ENCODE data around the gene NUP160.
"Not testable (repeated sequence)": the region's sequence is repeated elsewhere in the genome, so short reads cannot be mapped to it uniquely, and the experiment has no call there.

NUP160 gene, protein sequence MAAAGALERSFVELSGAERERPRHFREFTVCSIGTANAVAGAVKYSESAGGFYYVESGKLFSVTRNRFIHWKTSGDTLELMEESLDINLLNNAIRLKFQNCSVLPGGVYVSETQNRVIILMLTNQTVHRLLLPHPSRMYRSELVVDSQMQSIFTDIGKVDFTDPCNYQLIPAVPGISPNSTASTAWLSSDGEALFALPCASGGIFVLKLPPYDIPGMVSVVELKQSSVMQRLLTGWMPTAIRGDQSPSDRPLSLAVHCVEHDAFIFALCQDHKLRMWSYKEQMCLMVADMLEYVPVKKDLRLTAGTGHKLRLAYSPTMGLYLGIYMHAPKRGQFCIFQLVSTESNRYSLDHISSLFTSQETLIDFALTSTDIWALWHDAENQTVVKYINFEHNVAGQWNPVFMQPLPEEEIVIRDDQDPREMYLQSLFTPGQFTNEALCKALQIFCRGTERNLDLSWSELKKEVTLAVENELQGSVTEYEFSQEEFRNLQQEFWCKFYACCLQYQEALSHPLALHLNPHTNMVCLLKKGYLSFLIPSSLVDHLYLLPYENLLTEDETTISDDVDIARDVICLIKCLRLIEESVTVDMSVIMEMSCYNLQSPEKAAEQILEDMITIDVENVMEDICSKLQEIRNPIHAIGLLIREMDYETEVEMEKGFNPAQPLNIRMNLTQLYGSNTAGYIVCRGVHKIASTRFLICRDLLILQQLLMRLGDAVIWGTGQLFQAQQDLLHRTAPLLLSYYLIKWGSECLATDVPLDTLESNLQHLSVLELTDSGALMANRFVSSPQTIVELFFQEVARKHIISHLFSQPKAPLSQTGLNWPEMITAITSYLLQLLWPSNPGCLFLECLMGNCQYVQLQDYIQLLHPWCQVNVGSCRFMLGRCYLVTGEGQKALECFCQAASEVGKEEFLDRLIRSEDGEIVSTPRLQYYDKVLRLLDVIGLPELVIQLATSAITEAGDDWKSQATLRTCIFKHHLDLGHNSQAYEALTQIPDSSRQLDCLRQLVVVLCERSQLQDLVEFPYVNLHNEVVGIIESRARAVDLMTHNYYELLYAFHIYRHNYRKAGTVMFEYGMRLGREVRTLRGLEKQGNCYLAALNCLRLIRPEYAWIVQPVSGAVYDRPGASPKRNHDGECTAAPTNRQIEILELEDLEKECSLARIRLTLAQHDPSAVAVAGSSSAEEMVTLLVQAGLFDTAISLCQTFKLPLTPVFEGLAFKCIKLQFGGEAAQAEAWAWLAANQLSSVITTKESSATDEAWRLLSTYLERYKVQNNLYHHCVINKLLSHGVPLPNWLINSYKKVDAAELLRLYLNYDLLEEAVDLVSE (N-terminal part only)

GRCh38 chr11:47847892-47848699 is at the start of gene NUP160:
Gene NUP160 (minus strand): TSS chr11:47848350. CDS start chr11:47848318, 32 bp downstream.
- DNase-seq (ENCODE audit: low read depth in 2 of 2), result peak; percentile 79 to 93

DNA sequence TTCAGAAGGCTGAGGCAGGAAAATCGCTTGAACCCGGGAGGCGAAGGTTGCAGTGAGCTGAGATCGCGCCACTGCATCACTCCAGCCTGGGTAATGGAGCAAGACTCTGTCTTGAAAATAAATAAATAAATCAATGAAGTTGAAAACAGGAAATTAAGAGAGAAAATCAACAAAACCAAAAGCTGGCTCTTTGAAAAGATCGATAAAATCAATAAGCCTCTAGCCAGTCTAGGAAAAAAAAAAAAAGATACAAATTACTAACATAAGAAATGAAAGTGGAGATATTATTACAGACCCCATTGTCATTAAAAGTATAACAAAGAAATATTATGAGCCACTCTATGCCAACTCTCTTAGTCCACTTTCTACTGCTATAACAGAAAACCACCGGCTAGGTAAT is 48.0 kb upstream of the NUP160 start:
- no peak for DNase-seq (ENCODE audit: low read depth in 2 of 2)

GRCh38 chr11:47895035-47895434 is 46.9 kb upstream of the NUP160 start:
- DNase-seq (ENCODE audit: low read depth in 2 of 2), result no peak

DNA sequence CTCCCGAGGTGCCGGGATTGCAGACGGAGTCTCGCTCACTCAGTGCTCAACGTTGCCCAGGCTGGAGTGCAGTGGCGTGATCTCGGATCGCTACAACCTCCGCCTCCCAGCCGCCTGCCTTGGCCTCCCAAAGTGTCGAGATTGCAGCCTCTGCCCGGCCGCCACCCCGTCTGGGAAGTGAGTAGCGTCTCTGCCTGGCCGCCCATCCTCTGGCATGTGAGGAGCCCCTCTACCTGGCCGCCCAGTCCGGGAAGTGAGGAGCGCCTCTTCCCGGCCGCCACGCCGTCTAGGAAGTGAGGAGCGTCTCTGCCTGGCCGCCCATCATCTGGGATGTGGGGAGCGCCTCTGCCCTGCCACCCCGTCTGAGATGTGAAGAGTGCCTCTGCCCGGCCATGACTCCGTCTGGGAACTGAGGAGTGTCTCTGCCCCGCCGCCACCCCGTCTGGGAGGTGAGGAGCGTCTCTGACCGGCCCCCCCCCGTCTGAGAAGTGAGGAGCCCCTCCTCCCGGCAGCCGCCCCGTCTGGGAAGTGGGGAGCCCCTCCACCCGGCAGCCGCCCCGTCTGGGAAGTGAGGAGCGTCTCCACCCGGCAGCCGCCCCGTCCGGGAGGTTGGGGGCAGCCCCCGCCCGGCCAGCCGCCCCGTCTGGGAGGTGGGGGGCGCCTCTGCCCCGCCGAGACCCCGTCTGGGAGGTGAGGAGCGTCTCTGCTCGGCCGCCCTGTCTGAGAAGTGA is 44.6 kb upstream of the NUP160 start:
- DNase-seq (ENCODE audit: low read depth in 2 of 2), result not testable (repeated sequence)

- DNase-seq (ENCODE audit: low read depth in 2 of 2), result no peak
These were observed 43.7 kb upstream of the NUP160 start for GRCh38 chr11:47891886-47892285.

DNA sequence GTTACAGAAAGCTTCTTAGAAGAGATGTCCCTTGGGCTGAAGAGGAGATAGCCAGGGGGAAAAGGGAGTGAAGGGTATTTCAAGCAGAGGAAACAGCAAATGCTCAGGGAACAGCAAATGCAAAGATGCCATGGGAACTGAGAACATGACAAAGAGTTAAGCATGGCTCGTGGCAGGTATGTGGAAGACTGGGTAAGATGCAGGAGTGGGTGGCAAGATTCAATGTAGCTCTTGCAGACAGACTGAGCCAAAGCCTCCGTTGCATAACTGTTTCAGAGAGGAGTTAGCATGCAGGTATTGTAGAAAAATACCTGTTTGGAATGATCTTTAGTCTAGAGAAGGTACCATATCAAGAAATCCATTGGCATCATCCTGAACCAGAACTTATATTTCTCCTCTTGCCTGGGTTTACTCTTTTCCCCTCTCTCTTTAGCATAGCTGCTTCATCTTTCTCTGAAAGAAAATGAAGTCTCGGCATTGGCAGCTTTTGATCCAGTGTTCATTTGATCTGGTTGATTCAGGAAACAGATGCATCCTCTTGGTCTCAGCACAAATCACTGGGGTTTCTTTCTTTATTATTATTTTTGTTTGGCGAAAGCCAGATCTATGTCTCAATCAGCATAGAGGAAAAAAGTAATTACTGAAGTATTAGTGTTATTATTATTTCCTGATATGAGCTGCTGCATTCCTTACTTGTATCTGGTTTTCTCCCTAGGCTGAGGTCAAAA is 41.7 kb upstream of the NUP160 start:
- DNase-seq (ENCODE audit: low read depth in 2 of 2), result no peak

DNA sequence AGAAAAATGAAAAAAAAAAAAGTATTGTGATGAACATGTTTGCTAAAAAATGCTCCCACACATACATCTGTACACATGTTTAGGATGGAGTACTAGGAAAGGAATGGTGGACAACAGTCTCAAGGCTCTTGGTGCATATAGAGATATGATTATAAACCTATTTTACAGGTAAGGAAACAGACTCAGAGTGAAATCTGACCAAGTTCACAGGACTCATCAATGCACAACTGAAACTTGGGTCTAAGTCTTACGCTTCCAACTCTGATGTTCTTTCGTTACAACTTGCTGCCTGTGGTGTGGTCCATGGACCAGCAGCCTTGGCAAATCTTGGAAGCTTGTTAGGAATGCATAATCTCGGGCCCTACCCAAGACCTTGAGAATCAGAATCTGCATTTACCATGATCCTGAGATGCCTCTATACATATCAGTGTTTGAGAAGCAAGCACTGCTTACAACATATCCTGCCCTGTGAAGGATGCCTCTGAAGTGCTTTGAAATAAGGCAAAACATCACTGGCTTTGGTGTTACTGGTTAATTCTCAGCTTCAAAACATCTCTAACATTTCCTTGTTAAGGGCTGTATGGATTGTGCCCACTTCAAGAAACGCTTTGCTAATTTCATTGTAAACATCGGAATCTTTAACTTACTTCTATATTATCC is 39.9 kb upstream of the NUP160 start:
- no peak for DNase-seq (ENCODE audit: low read depth in 2 of 2)

- DNase-seq (ENCODE audit: low read depth in 2 of 2), result no peak
These were observed 37.9 kb upstream of the NUP160 start for GRCh38 chr11:47886096-47886495.

GRCh38 chr11:47882437-47882836 is 34.3 kb upstream of the NUP160 start:
- DNase-seq (ENCODE audit: low read depth in 2 of 2), result not testable (repeated sequence)

- DNase-seq (ENCODE audit: low read depth in 2 of 2), result no peak
These were observed 33.0 kb upstream of the NUP160 start for GRCh38 chr11:47881145-47881544.

DNA sequence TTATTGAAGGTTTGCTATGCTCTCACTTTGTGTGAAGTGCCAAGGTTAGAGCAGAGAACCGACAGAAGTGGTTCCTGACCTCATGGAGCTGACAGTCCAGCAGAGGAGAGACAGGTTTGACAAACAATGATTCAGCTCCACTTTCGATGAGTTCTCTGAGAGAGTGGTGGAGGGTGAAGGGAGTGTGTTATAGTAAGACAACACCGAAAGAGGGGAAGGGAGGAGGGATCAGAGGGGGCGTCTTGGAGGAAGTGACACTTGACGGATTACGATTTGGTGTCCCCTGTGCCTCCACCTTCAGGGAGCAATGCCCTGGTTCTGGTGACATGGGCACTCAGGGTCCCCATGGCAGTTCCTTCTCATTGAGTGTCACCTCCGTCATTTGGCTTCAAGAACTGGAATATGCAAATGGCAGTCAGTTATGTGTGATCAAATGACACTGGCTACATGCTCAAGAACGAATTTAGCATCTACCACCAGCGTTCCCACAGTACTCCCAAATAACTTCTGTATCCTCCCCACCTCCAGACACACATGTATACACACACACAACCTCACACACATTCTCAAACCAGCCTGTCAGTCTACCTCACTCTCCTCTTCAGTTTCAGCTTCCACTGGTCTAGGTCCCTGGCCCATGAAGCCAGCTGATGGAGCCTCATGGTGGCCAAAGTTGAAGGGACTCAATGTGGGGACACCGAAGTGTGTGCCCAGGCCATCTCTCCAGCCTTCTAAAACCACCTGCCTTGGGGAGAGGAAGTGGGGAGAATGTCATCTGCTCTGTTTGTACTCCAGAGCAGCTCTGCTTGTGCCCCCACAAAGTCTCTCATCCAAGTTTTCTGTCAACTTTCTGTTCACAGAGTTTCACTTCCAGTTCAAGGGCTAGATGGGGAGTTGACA is 31.4 kb upstream of the NUP160 start:
- no peak for DNase-seq (ENCODE audit: low read depth in 2 of 2)

DNA sequence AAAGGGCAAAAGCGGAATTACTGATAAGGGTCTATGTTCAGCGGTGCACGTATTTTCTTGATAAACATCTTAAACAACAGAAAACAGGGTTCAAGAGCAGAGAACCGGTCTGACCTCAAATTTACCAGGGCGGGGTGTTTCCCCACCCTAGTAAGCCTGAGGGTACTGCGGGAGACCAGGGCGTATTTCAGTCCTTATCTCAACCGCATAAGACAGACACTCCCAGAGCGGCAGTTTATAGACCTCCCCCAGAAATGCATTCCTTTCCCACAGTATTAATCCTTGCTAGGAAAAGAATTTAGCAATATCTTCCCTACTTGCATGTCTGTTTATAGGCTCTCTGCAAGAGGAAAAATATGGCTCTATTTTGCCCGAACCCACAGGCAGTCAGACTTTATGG is 27.7 kb upstream of the NUP160 start:
- not testable (repeated sequence) for DNase-seq (ENCODE audit: low read depth in 2 of 2)

DNA sequence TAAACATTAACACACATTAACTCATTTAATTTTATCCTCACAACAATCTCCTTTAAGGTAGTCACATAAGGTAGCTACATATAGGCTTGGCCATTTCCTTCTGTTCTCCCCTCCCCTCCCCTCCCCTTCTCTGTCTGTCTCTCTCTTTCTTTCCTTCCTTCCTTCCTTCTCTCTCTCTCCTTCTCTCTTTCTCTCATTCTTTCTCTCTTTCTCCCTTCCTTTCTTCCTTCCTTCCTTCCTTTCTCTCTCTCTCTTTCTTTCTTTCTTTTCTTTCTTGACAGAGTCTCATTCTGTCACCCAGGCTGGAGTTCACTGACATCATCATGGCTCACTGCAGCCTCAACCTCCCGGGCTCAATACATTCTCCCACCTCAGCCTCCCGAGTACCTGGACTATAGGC is 22.3 kb upstream of the NUP160 start:
- no peak for DNase-seq (ENCODE audit: low read depth in 2 of 2)

DNA sequence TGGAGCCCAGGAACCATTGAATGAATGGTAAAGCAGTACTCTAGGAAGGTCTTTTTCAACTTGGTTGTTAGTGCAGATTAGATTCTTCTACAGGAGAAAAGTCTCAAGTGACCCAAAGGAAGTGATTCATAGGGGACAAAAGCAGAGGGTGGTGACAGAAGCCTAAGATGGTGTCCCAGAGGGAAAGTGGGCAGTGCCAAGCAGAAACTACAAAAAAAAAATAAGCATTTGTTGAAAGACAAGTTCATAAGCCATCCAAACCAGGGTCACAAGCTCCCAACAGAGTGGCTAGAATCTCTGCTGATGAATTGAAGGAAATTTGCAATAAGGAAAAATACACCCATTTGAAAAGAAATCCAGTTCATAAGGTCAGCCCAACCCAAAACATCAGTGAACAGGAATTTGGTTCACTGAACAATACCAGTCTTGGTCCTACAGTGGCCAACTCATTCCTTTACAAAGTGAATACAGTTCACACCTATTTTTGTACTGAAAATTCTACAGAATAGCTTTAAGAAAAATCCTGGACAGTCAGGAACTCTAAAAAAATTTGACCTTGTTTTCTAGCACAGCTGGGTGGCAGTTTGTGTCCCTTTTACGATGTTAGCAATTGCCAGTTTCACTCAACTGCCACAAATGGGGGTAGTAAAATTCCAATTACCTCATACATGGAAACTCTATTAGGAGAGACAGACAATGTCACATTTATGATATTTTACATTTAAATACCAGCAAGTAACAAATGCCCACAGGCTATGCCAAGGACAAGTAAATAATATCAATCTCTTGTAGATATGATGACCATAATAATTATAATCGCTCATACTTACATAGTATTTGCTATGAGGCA is 21.6 kb upstream of the NUP160 start:
- DNase-seq (ENCODE audit: low read depth in 2 of 2), result no peak

- no peak for DNase-seq (ENCODE audit: low read depth in 2 of 2)
These were observed 19.7 kb upstream of the NUP160 start for GRCh38 chr11:47867823-47868222.

DNA sequence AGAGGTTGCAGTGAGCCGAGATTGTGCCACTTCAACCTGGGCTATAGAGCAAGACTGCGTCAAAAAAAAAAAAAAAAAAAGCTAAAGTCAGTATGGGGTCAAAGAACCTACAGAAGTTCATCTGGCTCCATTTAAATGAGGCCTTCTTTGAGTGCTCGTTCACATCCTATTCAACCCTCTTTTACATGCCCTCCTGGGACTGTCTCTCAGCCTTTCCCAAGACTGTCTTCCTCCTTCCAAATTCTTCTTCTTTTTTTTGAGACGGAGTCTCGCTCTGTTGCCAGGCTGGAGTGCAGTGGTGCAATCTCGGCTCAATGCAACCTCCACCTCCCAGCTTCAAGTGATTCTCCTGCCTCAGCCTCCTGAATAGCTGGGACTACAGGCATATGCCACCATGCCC is 18.7 kb upstream of the NUP160 start:
- DNase-seq (ENCODE audit: low read depth in 2 of 2), result not testable (repeated sequence)

DNA sequence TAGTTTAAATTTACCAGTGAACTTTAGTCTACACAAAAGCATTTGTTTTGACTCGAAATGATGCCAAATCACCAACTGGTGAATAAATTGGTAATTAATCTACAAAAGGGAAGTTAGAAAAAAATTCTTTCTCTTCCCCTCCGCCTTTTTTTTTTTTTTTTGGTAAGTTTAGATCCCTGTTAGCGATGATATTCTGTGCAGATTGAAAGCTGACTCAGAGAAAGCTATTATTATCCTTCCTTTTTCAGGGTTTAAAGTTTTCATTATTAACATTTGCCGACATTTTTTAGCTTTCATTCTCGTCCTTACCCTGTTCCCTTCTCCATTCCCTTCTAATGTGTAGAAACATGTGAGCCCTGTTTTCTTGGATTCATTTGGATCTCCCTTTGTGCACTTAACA is 16.8 kb upstream of the NUP160 start:
- DNase-seq (ENCODE audit: low read depth in 2 of 2), result no peak

All from stimulated activated CD4-positive, alpha-beta T cell treated with anti-CD3 and anti-CD28 coated beads, Interleukin-12 subunit alpha, Interleukin-12 subunit beta, amount 100 ng/mL, for 24 hours (primary cell).